HG03378 (cell line): ENCODE results near the gene TGFB1I1.
"Not testable (repeated sequence)": the region's sequence is repeated elsewhere in the genome, so short reads cannot be mapped to it uniquely, and the experiment has no call there.

Source experiments
- ATAC-seq: cut with Tn5 transposase; IDR thresholded peaks from one replicate; pipeline ENCODE4 v1.9.1; 2021; ENCODE audit warnings: mild to moderate bottlenecking, moderate library complexity; ENCODE audit not compliant: unreplicated experiment

TGFB1I1 gene

DNA sequence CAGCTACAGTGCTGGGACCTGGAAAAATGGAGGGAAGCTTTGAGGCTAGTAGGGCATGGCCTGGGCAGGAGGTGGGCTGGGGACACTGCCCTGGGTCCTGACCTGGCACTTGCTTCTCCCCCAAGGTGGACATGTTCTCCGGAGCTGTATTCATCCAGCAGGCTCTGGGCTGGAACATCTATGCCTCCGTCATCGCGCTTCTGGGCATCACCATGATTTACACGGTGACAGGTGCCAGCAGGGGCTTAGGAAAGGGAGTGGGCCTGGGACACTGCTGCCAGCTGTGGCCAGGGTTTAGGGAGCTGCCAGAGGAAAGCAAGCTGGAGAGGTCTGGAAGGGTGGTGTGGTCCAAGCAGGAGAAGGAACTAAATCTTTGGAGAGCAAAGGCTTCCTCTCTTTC lies 14.1 kb downstream of the TGFB1I1 start:
- ATAC-seq: no peak

DNA sequence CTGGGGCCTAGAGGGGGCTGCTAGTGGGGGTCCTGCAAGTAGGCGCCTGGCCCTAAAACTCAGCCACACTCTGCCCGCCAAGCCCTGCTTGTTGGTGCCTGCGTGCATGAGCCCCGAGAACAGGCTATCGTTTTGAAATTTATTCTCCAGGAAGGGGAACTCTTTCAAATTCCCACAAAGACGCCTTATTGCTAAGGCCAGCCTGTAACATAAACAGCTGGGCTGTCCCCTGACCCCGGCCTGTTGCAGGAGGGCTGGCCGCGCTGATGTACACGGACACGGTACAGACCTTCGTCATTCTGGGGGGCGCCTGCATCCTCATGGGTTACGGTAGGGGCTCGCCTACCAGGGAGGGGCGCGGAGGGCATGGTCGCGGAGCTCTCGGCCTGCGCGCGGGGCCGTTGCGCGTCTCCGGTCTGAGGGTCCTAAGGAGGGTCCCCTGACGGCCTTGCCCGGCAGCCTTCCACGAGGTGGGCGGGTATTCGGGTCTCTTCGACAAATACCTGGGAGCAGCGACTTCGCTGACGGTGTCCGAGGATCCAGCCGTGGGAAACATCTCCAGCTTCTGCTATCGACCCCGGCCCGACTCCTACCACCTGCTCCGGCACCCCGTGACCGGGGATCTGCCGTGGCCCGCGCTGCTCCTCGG lies 15.2 kb downstream of the TGFB1I1 start:
- ATAC-seq: no peak

DNA sequence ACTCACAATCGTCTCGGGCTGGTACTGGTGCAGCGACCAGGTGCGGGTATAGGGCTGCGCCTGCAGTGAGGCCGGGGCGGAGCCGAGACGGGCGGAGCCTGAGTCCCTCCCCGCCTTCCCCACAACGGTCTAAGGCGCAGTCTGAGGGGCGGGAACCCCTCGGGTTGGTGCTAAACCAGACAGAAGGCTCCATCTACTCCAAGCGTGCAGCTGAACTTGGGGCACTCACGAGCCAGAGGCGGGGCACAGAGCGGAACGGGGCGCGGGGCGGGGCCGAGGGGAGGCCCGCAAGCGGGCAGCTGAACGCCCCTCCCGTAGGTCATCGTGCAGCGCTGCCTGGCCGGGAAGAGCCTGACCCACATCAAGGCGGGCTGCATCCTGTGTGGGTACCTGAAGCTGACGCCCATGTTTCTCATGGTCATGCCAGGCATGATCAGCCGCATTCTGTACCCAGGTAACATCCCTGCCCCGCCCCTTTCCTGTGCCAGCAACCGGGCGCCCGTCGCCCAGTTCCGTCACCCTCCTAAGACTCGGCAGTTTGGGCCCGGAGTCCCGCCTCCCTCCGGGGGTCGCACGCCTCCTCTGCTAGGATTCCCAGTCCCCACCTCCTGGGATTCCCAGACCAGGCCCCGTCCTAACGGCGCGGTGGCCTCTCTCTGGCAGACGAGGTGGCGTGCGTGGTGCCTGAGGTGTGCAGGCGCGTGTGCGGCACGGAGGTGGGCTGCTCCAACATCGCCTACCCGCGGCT lies 15.9 kb downstream of the TGFB1I1 start:
- peak; percentile 68 for ATAC-seq

DNA sequence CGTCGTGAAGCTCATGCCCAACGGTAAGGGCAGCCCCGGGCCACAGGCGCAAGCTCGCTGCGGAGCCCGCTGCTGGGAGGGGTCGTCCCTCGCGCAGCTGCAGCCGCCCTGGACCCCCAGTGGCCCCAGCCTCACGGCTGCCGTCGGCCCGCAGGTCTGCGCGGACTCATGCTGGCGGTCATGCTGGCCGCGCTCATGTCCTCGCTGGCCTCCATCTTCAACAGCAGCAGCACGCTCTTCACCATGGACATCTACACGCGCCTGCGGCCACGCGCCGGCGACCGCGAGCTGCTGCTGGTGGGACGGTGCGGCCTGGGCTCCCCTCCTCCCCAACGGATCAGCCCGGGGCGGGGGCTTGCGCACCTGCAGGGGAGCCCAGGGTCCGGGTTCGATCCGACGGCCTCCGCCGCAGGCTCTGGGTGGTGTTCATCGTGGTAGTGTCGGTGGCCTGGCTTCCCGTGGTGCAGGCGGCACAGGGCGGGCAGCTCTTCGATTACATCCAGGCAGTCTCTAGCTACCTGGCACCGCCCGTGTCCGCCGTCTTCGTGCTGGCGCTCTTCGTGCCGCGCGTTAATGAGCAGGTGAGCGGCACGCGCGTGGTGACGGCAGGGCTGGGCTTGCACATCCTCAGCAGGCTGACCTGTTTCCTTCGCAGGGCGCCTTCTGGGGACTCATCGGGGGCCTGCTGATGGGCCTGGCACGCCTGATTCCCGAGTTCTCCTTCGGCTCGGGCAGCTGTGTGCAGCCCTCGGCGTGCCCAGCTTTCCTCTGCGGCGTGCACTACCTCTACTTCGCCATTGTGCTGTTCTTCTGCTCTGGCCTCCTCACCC lies 16.7 kb downstream of the TGFB1I1 start:
- no peak for ATAC-seq

DNA sequence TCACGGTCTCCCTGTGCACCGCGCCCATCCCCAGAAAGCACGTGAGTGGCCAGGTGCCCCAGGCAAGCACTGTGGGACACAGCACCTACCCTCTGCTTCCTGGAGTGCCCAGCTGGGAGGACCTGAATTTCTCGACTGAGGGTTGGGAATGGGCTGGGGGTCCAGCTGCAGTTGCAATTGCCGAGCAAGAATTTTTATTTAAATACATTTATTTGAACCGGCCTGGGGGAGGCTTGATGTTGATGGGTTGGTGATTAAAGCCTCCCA lies 17.3 kb downstream of the TGFB1I1 start:
- ATAC-seq: no peak

DNA sequence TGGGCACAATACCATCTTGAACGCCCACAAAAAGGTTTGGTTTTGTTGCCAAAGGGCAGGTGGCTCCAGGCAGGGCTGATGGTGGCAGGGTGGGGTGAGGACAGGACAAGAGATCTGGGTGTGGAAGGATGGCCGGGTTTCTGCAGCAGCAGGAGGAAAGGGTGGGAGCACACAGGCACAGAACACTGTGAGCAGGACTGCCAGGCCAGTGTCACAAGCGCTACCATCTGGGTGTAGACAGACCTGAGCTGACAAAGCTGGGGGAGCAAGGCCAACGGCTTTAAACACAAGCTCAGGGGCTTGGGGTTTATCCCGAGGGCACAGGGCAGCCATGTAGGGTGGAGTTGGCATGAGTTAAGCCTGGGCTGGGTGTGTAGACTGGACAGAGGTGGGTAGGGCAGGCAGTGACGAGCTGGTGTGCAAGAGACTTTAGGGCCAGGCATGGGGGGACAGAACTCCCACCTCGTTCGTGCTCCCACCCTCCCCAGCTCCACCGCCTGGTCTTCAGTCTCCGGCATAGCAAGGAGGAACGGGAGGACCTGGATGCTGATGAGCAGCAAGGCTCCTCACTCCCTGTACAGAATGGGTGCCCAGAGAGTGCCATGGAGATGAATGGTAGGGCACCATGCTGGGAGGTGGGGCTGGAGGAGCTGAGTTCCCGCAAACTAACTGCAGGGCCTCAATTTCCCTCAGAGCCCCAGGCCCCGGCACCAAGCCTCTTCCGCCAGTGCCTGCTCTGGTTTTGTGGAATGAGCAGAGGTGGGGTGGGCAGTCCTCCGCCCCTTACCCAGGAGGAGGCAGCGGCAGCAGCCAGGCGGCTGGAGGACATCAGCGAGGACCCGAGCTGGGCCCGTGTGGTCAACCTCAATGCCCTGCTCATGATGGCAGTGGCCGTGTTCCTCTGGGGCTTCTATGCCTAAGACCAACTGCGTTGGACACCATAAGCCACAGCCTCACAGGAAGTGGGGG lies 17.9 kb downstream of the TGFB1I1 start:
- no peak for ATAC-seq

DNA sequence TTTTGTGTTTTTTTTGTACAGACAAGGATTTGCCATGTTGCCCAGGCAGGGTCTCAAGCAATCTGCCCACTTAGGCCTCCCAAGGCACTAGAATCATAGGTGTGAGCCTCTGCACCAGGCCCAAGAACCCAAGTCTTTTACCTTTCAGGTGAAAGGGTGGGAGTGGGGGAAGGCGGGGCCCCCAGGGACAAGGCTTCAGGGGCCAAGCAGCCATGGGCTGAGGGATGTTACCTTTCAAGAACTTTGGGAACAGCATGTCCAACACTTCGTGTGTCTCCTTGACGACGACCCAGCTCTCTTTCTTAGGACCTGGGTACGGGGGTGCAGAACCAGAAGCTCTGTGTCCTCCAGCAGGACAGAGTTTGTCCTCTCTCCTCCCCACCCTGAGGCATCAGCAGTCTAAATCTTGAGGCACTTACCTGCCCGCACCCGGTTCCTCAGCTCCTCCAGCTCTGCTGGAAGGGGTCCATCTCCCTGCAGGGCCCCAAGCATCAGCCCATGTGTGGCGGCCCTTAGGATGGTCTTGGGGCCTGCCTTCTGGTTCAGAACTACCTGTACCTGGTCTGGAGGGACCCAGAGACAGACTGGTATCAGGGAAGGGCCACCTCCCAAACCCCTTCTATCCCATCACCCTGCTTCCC lies 19.9 kb downstream of the TGFB1I1 start:
- ATAC-seq: no peak

DNA sequence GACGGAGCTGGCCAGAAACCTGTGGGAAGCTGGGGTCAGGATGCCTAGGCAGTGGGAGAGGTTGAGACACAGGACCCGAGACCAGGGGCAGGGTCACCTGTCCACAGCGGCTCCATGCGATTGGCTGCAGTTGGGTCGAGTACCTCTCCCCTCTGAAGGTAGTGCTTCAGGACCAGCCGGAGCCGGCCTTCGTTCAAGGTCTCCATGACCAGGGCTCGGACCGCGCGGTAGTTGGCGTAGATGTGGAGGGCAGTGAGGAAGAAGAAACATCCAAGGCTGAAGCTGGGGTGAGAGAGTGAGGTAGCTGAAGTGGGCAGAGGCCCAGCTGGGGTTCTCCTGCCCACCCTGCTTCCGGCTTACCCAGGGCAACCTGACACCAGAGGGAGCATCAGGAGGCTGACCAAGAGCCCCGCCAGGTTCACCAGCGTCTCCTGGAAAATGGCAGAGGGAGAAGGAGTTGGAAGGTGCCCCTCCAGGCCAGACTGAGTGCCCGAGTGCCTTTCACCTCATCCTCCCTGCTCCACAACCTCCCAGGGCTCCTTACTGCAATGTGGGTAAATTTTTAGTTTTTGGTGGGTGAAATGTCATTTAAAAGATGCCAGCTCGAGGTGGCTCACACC lies 21.7 kb downstream of the TGFB1I1 start:
- ATAC-seq: no peak

DNA sequence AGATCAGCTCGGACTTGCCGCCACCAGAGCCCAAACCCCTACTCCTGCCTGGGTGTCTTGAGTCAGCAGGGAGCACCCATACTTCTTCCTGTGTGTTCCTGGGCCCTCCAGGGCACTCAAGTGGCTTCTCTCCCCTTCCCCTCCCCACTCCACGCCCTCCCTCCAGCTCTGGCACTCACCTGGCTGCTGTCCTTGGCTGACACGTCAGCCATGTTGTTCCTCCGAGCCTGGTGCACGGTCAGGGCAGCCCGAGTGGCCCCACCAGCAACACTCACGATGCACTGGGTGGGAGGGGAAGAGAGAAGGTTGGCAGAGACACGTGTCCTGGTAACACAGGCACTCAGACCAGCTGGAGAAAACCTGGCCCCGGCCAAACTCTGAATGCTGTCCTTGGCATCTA lies 24.7 kb downstream of the TGFB1I1 start:
- ATAC-seq: no peak

DNA sequence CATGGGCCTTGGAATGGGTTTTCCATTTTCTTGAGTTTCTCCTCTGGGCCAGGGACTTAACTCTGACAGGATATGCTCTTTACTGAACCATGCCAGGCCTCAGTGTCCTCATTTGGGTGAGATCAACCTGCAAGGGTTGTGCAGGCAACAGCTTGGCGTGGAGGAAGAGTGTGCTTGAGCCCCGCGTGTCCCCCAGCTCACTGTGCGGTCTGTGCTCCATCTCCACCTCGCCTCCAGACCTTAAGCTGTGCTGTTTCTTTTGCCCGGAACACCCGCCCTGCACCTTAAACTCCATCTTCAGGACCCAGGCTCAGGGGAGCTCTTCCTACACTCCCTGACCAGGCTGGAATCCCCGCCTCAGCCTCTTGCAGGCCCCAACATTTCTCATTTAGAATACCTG lies 26.5 kb downstream of the TGFB1I1 start:
- ATAC-seq: no peak

DNA sequence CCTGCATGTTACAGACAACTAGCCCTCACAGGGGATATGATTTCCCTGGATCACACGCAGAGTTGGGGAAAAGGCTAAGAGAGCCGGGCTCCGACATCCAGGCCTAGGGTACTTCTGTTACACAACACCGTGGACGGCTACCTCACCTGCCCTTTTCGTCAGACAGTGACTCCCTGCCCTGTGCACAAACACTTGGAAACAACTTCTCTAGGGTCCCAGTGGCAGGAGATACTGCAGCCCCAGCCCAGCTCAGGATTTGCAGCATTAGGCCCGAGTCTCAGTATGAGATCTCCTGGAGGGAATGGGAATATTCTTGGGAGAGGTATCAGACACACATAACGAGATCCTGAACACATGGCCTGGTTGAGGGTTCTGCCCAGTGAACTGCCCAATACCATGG lies 28.0 kb downstream of the TGFB1I1 start:
- ATAC-seq: no peak

DNA sequence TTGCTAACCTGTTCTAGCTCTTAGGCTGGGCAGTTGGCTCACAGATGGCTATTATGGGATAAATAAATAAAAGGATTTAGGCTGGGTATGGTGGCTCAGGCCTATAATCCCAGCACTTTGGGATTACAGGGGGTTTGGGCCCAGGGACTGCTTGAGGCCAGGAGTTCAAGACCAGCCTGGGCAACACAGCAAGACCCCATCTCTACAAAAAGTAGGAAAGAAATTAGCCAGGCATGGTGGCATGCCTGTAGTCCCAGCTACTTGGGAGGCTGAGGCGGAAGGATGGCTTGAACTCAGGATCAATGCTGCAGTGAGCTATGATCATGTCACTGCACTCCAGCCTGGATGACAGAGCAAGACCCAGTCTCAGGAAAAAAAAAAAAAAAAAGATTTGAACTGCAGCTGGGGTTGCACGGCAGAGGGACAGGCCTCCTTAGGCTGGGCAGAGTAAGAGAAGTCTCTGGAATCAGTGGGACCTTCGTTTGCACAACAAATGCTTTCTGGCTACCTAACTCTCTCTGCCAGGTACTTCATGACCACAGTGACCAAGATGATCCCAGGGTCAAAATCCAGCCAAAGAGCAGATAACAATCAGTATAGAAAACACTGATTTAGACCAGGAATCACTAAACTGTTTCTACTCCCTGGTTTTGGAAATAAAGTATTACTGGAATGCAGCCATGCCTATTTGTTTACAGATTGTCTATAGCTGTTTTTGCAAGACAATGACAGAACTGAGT lies 29.4 kb downstream of the TGFB1I1 start:
- no peak for ATAC-seq

DNA sequence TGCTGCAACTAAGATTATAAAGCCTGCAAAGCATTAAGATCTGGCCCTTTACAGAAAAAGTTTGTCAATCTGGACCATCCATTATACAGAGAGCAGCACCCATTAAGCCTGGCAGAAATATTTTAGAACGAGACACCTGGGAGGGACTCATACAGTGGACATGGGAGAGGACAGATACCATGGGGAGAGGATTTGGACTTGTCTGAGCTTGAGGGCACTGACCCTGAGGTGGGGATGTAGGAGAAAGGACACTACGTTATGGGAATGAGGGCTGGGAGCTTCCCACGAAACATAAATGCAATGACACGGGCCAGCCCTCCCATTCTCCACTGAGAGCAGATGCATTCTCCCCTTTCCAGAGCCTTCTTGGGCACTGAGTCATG lies 30.0 kb downstream of the TGFB1I1 start:
- no peak for ATAC-seq

DNA sequence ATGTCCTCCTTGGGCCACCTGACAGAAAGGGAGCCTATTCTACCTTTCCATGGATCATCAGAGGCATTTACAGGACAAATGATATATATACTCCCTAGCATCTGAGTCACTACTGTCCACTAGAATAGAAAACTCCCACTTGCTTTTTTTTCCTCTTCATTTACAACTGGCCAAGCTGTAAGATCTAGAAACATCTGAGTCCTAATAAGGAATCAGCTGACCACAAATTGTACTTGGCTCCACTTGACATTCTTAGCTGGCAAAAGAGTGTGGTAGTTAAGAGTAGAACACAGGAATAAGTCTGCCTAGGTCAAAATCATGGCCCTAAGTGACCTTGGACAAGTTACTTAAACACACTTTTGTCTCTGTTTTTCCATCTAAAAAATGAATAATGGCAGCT lies 31.0 kb downstream of the TGFB1I1 start:
- no peak for ATAC-seq

DNA sequence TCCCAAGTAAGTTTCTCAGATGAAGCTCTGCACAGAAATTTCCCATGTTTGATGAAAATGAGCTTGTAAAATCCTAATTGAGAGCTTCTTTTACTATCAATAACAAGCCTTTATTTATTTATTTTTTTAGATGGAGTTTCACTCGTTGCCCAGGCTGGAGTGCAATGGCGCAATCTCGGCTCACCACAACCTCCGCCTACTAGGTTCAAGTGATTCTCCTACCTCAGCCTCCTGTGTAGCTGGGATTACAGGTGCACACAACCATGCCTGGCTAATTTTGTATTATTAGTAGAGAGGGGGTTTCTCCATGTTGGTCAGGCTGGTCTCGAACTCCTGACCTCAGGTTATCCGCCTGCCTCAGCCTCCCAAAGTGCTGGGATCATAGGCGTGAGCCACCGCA lies 31.6 kb downstream of the TGFB1I1 start:
- not testable (repeated sequence) for ATAC-seq

DNA sequence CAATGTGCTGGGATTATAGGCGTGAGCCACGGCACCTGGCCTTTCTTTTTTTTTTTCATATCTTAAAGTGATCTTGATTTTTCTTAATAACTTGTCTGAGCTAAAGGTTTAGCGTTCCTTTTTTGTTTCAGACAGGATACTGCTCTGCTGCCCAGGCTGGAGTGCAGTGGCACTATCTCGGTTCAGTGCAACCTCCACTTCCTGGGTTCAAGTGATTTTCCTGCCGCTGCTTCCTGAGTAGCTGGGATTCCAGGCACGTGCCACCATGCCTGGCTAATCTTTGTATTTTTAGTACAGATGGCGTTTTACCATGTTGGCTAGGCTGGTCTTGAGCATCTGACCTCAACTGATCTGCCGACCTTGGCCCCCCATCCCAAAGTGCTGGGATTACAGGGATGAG lies 32.2 kb downstream of the TGFB1I1 start:
- ATAC-seq: no peak

DNA sequence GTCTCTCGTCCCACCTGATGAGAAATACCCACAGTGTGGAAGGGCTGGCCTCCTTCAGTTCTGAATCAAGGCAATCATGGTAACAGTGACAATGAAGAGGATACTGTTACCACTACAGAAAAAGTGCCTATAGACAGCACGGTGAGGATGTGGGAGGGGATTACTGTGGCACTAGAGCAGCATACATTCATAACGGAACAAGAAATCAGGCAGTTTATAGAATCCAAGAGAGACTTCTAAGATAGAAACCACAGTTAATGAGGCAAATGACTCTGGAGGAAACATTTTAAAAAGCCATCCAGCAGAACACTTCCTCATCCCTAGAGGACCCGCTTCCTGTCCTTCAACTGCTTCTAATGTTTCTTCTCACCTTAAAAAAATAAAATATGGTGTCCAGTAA lies 33.5 kb downstream of the TGFB1I1 start:
- peak; percentile 67 for ATAC-seq

DNA sequence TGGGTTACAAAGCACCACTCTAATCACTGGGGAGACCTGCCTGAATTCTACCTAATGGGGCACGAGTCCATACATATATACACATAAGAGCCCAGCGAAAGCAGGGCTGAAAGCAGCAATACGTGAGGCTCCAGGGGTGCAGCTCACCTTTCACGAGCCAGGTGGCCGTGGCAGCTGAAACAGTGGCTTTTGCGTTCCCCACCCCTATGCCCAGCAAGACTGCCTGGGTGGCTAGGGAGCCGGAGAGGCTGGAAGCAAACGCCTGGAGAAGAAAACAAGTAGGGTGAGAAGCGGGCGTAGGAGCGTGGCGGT lies 35.6 kb downstream of the TGFB1I1 start:
- ATAC-seq: no peak

DNA sequence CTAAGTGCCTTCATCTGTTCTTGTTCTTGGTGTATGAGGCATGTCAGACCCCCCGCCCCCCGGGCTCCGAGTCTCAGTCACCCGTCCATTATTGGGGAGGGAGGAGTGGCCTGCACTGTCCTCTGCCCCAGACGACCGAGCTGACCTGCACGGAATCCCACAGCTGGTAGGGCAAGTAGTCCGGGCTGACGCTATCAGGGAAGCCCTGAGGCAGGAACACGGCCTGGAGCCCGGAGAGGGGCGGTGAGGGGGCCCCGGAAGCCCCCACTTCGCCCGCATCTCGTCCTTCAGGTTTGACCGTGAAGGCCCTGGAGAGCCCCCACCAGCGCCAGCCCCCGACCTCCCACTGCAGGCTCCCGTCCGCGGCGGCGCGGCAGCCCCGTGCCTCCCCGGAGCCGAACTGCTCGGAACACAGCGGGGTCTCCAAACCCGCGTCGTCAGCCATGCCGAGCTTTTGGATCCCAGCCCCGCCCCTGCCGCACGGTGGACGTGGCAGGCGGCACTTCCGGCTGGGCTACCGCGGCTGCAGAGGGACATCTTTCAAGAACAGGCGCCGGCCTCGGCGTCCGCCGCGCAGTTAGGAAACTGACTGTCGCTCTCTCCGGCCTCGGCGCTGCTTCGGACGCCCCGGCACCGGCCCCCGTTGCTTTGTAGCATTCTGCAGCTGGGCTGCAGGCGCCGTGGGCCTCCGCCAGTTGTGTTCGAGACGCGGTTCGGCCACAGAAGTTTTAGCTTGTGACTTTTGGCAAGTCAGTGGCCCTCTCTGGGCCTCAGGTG lies 36.2 kb downstream of the TGFB1I1 start, which contains the start of gene RUSF1:
Gene RUSF1, minus strand, starts transcription at position 463 of the 777 bp plus-strand sequence. Its CDS starts 18 bp downstream, at position 445.
- ATAC-seq: peak; percentile 85
